Stromal cell of bone marrow (primary cell): ENCODE results near the gene NGEF.

Experiments
- DNase-seq: peaks from one replicate; pipeline ENCODE4 v3.0.0-alpha.2; 2012; ENCODE audit warnings: low read depth

The NGEF gene

DNA sequence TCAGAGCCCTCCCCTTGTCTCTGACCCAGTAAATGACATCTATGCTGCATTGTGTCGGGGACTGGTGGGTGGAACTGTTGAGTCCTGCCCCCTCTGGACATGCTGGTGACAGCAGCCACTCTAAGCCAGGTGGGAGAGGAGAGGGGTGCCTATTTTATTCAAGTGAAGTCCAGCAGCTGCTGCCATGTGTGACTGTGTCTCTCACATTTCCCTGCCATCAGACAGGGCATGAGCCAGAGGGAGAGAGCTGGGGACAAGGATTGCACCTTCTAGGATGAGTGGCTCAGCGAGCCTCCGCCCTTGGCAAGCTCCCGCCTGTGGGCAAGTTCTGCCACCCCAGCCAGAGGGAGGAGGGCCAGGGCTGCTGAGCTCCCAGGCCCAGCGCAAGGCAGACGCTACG, 13.7 kb downstream of the NGEF start:
- DNase-seq: no peak

DNA sequence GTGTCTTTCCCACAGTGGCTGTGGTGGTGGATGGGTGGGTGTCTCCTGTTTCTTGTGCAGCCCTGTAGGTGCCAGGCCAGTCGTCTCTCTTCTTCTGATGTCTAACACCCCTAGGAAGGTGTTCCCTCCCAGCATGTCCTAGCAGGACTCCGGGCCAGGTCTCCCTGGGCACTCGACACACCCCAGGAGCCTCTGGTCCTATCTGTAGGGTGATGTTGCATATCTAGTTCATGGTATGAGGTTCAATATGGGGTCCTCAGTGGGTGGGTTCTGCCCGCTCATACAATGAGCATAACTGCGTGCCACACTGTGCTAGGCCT, 14.4 kb downstream of the NGEF start:
- no peak for DNase-seq

DNA sequence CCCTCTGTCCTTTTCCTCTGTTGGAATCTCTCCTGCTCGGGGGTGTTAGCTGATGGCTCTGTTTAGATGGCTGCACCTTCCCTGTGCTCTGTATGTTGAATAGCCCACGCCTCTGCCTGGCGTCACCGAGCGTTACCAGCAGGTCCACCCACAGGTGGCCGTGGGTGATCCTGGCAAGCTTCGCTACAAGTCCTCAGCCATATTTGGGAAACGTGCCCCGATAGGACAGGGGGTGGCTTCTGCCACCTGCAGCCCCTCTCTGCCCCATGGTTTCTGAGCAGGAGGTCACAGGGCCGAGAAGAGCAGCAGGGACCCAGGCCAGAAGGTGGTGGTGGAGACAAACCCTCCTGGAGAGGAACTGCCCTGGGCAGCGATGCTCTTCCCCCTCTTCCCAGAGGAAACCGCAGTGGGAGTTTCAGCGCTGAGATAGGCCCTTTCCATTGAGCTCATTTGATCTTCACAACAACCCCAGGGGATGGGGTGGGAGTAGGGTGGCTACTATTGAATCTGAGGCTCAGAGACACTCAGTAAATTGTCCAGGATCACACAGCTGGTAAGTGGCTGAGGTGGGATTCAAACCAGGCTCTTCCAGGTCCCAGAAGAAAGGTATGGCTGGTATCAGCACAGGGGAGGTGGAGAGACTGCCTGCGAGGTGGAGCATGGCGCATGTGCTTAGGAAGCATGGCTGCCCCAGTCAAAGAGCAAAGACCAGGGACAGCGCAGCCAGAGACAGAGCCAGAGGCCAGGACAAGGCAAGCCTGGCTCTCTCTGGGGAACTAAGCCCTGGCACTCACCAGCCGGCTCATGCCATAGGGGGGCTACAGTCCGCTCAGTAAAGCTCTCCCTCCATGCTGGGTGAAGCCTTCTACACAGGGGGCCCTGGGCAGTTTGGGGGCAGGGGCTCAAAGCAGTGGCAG, 15.0 kb downstream of the NGEF start:
- DNase-seq: no peak

DNA sequence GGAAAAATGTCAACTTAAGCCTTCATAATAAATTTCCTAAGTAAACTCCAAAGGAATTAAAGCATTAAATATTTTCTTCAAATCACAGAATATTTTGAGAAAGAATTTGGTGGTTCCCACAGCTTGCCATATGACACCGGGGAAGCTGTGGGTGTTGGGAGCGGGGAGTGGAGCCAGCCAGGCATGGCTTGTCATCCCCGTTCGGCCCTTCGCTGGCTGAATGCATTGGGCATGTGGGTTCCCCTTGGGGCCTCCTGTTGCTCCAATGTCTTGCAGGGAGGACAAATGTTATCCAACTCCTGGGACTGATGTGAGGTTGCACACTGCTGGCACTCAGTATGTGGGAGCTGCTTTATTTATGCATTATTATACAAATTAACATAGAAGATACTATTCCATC, 18.6 kb downstream of the NGEF start:
- DNase-seq: no peak

DNA sequence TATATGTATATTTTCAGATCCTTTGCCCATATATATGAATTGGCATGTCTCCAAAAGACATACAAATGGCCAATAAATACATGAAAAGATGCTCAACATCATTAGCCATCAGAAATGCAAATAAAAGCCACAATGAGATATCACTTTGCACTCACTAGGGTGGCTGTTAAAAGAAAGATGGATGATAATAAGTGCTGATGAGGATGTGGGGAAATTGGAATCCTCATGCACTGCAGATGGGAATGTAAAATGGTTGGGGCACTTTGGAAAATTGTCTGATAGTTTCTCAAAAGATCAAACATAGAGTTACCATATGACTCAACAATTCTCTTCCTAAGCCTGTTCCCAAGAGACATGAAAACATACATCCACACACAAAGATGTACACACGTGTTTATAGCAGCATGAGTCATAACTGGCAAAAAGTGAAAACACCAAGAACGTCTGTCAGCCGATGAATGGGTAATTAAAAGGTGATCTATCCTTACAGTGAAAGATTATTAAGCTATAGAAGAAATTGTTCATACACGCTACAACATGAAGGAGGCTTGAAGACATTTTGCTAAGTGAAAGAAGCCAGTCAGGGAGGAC, 19.7 kb downstream of the NGEF start:
- DNase-seq: no peak

DNA sequence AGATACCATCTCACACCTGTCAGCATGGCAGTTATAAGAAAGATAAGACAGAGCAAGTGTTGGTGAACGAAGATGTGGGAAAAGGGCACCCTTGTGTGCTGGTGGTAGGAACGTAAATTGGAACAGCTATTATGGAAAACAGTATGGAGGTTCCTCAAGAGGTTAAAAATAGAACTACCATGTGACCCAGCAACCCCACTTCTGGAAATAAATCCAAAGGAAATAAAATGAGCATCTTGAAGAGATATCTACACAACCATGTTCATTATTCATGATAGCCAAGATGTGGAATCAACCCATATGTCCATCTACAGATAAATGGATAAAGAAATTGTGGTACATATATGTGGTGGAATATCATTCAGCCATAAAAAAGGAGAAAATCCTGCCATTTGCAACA, 26.9 kb downstream of the NGEF start:
- DNase-seq: no peak

DNA sequence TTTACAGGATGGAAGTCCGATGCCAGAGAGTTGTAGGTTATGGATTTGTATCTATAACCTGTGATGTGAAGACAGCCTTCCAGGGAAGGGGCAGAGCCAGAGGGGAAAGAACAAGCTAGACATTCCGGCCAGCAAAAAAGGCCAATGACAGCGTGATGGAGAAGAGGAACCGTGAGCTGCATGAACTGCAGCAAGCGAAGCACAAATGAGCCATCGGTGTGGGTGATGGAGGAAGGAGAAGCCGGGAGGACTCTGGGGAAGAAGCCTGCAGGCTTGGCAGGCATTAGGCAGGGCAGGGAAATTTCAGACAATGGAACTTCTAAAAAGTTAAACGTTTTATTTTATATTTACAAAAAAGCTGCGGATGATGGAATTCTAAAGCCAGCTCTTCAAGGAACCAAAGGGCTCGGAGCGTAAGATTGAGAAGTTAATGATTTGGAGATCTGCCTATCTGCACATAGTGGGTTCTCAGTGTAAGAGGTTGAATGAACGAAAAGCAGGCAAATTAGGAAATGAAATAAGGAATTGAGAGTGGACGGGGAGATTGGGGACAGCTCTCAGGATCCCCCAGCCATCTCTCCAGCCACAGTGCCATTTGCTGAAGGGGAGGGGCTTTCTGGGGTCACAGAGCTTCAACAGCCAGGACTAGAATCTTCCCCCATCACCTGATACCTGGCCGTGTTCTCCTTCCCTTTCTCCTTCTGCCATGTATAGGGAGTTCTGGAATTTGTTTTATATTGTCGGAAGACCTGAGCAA, 28.4 kb downstream of the NGEF start:
- DNase-seq: no peak

DNA sequence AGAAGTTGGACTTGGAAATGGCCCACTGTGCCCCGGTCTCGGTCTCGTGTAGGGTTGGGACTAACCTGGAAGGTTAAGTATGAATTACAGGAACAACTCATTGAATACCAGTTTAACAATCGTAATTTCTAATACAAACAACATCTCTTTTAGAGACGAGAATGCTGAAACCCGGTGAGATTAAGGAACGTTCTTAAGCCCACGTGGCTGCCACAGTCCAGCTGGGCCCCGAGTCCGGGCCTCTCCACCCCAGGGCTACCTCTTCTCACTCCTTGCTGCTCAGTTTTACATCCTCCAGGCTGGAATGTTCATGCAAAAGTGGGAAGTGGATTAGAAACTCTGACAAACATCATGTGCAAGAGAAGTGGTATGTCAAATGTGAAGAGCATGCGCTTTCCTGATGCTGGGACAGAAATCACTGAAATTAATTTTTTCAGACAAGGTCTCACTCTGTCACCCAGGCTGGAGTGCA, 29.4 kb downstream of the NGEF start:
- DNase-seq: no peak

DNA sequence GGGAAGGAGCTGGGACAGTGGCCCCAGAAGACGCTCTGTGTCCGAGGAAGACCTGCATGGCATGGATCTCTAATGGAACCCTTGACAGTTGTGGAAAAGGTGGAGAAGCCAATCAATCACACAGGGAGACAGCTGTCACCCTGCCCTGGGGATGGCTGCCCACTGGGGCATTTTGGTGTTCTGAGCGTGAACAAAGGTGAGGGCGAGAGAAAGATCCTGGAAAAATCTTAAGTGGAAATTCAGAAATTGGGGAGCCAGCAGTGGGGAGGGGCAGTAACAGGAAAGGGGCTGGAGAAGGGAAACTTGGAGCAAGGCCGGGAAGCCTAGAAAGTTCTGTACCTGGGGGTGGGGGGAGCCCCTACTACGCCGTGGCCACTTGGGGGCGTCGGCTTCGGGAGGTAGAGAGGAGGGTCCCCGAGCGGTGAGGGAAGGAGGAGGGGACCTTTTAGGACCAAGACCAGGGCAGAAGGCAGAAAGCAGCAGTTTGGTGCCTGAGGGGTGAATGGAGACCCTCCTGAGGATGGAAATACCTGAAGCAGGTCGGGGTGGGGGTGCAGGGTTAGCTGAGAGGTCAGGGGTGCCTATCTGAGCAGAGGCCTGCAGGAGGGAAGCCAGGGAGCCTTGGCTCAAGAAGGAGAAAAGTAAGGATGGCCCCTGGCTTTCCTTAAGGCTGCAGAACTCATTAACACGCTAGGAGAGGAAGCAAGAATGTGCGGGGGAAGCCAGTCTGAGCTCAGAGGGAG, 30.0 kb downstream of the NGEF start:
- DNase-seq: no peak

DNA sequence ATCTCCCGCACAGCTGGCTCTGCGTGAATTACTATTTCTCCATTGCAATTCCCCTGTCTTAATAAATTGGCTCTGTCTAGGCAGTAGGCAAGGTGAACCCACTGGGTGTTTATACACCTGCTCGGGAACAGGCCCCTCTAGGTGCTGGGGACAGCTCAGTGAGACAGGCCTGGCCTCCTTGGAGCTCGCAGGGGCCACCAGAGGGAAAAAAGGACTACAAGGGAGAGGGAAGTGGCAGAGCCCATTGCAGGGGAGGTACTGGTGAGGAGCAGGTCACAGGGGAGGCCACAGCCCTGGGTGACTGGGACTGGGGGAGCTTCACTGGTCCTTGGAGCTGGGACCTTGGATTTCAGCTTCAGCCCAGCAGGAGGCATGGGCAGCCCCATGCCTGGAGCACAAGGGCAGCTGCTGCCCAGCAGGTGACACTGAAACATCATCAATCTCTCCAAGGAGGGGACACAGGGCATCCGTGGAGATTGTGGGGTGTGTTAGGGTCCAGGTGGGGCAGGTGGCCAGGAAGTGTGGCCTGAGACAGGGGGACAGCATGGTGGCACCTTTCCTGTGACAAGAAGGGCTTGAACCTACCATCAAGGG, 31.2 kb downstream of the NGEF start:
- no peak for DNase-seq

DNA sequence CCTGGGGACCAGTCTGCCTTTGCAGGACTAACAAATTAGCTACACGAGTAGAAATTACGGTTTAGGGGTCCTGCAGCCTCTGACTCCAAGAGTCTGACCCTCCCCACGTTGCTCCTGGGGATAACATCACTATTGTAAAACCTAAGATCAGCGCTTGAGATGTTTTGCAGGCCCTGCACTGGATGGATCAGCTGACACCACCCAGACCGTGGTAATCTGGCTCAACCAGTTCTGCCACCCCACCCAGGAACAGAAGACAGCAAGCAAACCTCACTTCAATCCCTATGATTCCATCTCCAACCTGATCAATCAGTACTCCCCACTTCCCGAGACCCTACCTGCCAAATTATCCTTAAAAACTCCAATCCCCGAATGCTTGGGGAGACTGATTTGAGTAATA, 31.7 kb downstream of the NGEF start:
- no peak for DNase-seq

DNA sequence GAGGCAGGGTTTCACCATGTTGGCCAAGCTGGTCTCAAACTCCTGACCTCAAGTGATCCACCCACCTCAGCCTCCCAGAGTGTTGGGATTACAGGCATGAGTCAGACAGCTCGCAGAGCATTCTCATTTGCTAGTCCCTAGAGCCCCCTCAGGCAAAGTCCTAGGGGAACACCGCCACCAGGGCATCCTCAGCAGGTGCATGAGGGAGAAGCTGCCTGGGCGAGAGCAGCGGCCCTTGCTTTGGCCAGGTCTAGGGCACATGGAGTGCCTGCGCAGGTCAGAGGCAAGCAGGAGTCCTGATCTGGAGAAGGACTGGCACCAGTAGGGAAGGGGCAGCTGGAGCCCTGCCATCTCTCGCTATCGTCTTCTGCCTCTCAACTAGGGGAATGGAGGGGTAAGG, 32.4 kb downstream of the NGEF start:
- no peak for DNase-seq

DNA sequence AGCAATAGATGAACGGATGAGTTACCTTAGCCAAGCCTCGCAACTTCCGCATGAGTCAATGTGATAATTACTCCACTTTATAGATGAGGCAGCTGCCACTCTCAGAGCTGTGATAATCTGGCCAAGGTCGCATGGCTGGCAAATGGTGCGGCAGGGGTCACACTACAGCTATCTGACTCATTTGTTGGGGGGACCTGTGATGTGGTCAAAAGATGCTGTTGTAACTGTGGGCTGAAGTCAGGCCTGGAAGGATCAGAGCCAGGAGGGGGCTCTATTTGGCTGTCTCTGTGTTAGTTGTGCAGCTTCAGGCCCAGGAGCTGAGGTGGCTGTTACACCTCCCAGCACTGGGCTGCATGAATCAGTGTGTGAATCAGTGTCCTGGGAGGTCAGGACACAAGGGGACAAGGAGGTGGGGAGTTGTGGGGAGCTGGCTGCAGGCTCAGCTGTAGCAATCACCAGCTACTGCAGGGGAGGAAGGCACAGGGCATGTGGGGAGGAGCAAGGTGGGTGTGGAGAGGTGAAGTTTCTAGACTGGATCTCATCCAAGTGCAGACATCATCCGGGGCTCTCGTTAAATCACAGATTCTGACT, 33.1 kb downstream of the NGEF start:
- DNase-seq: peak; percentile 59

DNA sequence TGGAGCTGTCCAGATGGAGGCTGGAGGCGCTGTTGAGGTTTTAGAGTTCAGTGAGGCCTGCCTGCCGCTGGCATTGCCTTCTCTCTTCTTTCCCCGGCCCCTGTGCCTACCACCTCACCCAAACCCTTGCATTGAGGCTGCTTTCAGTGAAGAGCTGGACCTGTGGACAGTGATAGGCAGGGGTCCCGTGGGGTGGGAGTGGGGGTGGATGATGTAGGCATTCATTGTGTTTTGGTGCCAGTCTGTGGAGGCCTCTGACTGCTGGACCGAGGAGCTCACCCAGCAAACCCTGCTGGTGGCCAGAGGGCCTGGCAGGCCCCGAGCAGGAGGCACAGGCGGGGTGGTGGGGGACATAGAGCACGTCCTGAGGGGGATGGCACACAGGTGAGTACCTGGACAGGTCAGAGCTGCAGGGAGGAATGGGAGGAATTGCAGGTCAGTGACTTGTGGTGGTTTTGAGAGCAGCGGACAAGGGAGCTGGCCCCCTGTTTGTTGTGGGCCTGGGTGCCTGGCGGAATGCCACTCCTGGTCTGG, 35.6 kb downstream of the NGEF start:
- no peak for DNase-seq

DNA sequence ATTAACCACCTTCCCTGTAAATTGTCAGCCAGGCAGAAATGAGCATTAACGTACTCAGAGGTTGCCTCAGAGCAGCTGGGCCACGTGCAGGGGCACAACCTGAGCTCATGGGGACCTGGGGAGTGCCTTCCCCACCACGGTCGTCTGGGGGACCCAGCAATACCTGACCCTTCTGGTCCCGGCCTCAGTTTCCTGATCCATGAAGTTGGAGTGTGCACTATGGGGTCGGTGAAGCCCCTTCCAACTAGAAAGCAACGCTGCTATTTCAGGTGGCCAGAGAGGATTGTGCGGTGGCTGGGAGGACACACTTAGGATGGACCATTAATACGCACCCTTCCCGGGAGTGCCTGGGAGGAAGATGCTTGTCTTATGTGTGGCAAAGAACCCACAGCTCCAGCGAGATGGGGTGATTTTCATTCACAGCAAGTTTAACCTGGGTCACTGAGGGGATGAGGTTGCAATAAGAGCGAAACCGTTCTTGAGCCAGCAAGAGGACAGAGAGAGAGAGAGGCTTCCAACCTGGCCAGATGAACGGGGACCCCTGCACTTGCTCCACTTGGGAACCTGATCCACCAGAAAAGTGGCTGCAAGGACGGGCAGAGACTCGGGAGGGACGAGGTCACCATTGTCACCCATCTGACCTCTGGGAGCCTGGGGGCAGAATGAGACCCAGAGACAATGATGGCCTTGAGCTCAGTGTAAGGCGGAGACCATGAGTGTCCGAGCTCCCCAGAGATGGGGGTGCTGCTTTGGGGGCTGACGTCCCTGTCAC, 36.2 kb downstream of the NGEF start:
- no peak for DNase-seq

DNA sequence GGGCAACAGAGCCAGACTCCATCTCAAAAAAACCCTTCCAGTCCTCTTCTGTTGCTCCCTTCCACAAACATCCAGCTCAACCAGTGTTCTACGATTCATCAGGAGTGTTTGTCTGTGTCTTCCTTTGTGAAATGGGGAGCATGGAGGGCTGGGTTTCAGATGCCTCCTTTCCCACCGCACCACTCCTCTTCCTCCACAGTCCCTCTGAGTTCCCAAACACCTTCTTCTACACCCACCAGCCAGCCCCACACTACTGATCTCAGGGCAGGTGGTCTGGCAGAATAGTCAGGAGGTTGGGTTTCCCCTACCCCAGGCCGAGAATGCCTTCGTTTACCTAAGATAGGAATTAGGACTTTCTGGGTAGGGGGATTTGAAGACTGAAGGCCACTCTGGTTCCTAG, 36.9 kb downstream of the NGEF start:
- no peak for DNase-seq

DNA sequence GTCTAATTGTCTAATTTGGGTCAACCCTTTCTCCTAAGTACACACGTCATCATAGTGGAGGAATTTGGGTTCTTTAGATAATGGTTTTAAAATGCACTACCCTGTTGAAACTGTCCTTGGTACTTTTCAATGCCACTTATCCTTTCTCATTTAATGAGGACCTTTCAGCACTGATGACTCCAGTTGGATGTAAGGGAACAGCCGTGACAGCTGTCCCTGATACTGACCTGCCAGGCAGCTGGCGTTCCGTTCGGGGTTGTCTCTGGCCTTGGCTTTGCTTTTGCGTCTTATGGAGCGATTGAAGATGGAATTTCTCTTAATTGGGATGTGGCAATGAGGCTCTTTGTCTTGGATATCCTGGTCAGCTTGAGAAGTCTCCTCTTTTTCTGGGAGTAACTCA, 38.7 kb downstream of the NGEF start:
- DNase-seq: no peak

DNA sequence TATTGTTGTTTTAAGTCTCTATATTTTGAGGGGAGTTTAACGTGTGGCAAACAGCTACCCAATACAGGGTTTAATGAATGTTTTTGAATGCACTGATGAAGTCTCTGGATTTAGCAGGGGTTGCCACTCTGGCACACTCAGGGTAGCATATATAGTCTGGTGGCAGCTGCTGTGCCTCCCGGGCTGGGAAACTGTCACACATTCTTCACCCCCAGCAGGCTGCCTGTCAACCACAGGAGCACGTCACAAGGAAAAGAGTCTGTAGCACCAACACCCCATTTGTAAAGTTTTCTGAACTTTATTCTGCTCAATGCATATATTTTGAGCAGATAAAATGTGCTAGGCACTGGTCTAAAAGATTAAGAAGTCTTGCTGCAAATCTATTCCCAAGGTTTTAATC, 39.3 kb downstream of the NGEF start:
- DNase-seq: no peak

DNA sequence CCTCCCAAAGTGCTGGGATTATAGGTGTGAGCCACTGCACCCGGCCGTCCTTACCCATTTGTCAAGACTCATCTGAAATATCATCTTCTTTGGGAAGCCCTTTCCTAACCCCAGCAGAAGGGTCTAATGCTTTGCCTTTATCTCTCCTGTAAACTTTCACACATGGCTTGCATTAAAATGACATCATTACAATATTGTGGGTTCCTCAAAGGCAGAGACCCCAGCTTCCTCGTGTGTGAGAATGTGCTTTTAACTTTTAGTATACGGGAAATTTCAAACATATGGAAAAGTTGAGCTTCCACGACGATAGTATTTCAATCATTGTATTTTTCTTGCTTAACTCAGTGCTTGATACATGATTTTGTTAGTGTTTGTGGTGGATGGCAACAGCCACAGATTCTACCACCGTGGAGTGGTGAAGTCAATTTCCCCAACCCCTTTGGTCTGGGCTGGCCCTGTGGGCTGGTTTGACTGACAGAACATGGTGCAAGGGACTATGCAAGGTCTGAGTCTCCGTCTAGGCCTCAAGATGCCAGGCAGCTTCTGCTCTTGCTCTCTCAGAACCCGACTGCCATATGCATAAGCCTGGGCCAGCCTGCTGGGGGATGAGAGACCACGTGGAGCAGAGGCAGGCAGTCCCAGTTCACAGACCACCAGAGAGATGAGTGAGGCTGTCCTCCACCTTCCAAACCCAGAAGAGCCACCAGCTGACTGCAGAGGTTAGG, 39.9 kb downstream of the NGEF start:
- no peak for DNase-seq

DNA sequence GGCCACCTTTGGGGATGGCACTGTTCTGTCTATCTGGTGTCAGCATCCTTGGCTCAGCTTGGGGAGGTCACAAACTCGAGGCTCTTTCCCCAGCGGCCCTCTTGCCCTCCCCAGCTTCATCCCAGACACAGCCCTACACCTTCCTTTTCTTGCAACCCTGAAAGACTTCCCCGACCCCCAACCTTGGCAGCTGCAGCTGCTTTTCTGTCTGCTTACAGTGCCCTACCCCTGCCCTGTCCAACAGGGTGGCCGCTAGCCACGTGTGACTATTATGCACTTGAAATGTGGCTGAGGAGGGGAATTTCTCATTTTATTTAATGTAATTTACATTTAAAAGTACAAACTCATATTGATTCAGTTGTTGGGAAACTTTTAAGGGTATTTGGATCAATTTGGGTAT, 41.3 kb downstream of the NGEF start:
- no peak for DNase-seq
